NCI-H2196 (cell line): ENCODE data around the gene EIF2D.
"Not testable (repeated sequence)": the region's sequence is repeated elsewhere in the genome, so short reads cannot be mapped to it uniquely, and the experiment has no call there.

Experiments
- DNase-seq: peaks from one replicate; lab custom pipeline; 2025; ENCODE audit not compliant: unreplicated experiment; lab: John Stamatoyannopoulos, UW

The EIF2D gene

GRCh38 chr1:206635080-206635977 is 23.1 kb upstream of the EIF2D start, which contains the start of gene DYRK3:
DYRK3 (plus strand) TSS chr1:206635536; CDS start chr1:206635704, 168 bp downstream.
- DNase-seq, result peak; percentile 93

GRCh38 chr1:206634365-206635079 is 22.3 kb upstream of the EIF2D start:
- DNase-seq, result peak; percentile 97

GRCh38 chr1:206633708-206634121 is 21.4 kb upstream of the EIF2D start:
- DNase-seq, result no peak

- peak; percentile 73 for DNase-seq
These were observed 18.8 kb upstream of the EIF2D start for GRCh38 chr1:206631085-206631509.

GRCh38 chr1:206628916-206629315 is 16.7 kb upstream of the EIF2D start:
- no peak for DNase-seq

GRCh38 chr1:206626396-206626795 is 14.1 kb upstream of the EIF2D start:
- DNase-seq, result not testable (repeated sequence)

- peak; percentile 16 for DNase-seq
These were observed 2.9 kb downstream of the EIF2D start for GRCh38 chr1:206609229-206609991.

- no peak for DNase-seq
These were observed 4.1 kb downstream of the EIF2D start for GRCh38 chr1:206608108-206608698.

- DNase-seq, result peak; percentile 37
These were observed 5.4 kb downstream of the EIF2D start for GRCh38 chr1:206606867-206607266.

- no peak for DNase-seq
These were observed 7.4 kb downstream of the EIF2D start for GRCh38 chr1:206604861-206605260.

- no peak for DNase-seq
These were observed 11.7 kb downstream of the EIF2D start for GRCh38 chr1:206600527-206600926.

- no peak for DNase-seq
These were observed 16.0 kb downstream of the EIF2D start for GRCh38 chr1:206596319-206596666.

- no peak for DNase-seq
These were observed 16.5 kb downstream of the EIF2D start for GRCh38 chr1:206595581-206596318.

GRCh38 chr1:206593351-206593925 is 18.8 kb downstream of the EIF2D start:
- no peak for DNase-seq

- DNase-seq, result no peak
These were observed 20.6 kb downstream of the EIF2D start for GRCh38 chr1:206591696-206592095.

- DNase-seq, result no peak
These were observed 21.0 kb downstream of the EIF2D start for GRCh38 chr1:206591226-206591625.

- DNase-seq, result no peak
These were observed 22.1 kb downstream of the EIF2D start for GRCh38 chr1:206590025-206590758.

GRCh38 chr1:206589206-206589605 is 23.1 kb downstream of the EIF2D start:
- no peak for DNase-seq

GRCh38 chr1:206588492-206588891 is 23.8 kb downstream of the EIF2D start:
- DNase-seq, result no peak
